Activated CD4-positive, alpha-beta T cell treated with anti-CD3 and anti-CD28 coated beads, Interleukin-2, amount 50 U/mL, for 24 hours (primary cell): ENCODE data around the gene PPP1R12B.
"Not testable (repeated sequence)": the region's sequence is repeated elsewhere in the genome, so short reads cannot be mapped to it uniquely, and the experiment has no call there.

ENCODE experiments used
- DNase-seq, 2 donors: peaks; one replicate each; pipeline ENCODE4 v3.0.0-alpha.2; 2020; ENCODE audit warnings: low read depth in 1 of 2, low spot score in 1 of 2

PPP1R12B gene

GRCh38 chr1:202521886-202522285 lies 173.4 kb downstream of the PPP1R12B start:
- DNase-seq: no peak

- DNase-seq: not testable (repeated sequence)
Observed at GRCh38 chr1:202526056-202526455, 177.6 kb downstream of the PPP1R12B start.

- not testable (repeated sequence) for DNase-seq
Observed at GRCh38 chr1:202528096-202528722, 179.7 kb downstream of the PPP1R12B start.

GRCh38 chr1:202530686-202531085 lies 182.2 kb downstream of the PPP1R12B start:
- not testable (repeated sequence) for DNase-seq

- no peak for DNase-seq
Observed at GRCh38 chr1:202531472-202531811, 182.9 kb downstream of the PPP1R12B start.

GRCh38 chr1:202531812-202532616 lies 183.5 kb downstream of the PPP1R12B start:
- DNase-seq: not testable (repeated sequence)

GRCh38 chr1:202539166-202539574 lies 190.7 kb downstream of the PPP1R12B start:
- DNase-seq: not testable (repeated sequence)

GRCh38 chr1:202539583-202539982 lies 191.1 kb downstream of the PPP1R12B start:
- not testable (repeated sequence) for DNase-seq

- DNase-seq: no peak
Observed at GRCh38 chr1:202540014-202540413, 191.5 kb downstream of the PPP1R12B start.

- no peak for DNase-seq
Observed at GRCh38 chr1:202540448-202540847, 191.9 kb downstream of the PPP1R12B start.

- not testable (repeated sequence) for DNase-seq
Observed at GRCh38 chr1:202540858-202541257, 192.4 kb downstream of the PPP1R12B start.

GRCh38 chr1:202542415-202542814 lies 193.9 kb downstream of the PPP1R12B start:
- not testable (repeated sequence) for DNase-seq

GRCh38 chr1:202543537-202543936 lies 195.0 kb downstream of the PPP1R12B start:
- DNase-seq: not testable (repeated sequence)

GRCh38 chr1:202544766-202545449 lies 196.4 kb downstream of the PPP1R12B start:
- not testable (repeated sequence) for DNase-seq

GRCh38 chr1:202545647-202546303 lies 197.3 kb downstream of the PPP1R12B start:
- DNase-seq: not testable (repeated sequence)

GRCh38 chr1:202546377-202546776 lies 197.9 kb downstream of the PPP1R12B start:
- DNase-seq: not testable (repeated sequence)

- DNase-seq: not testable (repeated sequence)
Observed at GRCh38 chr1:202546796-202547195, 198.3 kb downstream of the PPP1R12B start.

GRCh38 chr1:202547215-202547614 lies 198.7 kb downstream of the PPP1R12B start:
- no peak for DNase-seq

- DNase-seq: not testable (repeated sequence)
Observed at GRCh38 chr1:202550088-202550487, 201.6 kb downstream of the PPP1R12B start.

- DNase-seq: no peak
Observed at GRCh38 chr1:202551683-202552082, 203.2 kb downstream of the PPP1R12B start.

GRCh38 chr1:202552615-202553014 lies 204.1 kb downstream of the PPP1R12B start:
- not testable (repeated sequence) for DNase-seq
